CD4-positive, alpha-beta T cell (primary cell): ENCODE data around the gene MED13. TPM values are rescaled to one million over a fixed set of nuclear protein-coding genes. Genes with fewer than 3 reads are reported as not detected.

ENCODE experiments used
- ATAC-seq: fragments of 200-7000 bp; cut with Tn5 transposase; one replicate; pipeline ENCODE4 v1.10.0; 2022; ENCODE audit warnings: mild to moderate bottlenecking; ENCODE audit not compliant: poor library complexity
- CTCF ChIA-PET: fragments of 350-600 bp; sonication (Branson Sonifier 250); formaldehyde crosslinking; loops from one replicate; lab custom pipeline; 2021; ENCODE audit warnings: antibody characterized with exemption, inconsistent platforms; lab: Charles Lee
- POLR2A ChIA-PET: fragments of 350-600 bp; sonication (Branson Sonifier 250); formaldehyde crosslinking; loops from one replicate; lab custom pipeline; 2021; ENCODE audit warnings: antibody characterized with exemption, inconsistent platforms; lab: Charles Lee
- DNase-seq, 14 experiments: peaks; one replicate each; pipeline ENCODE4 v3.0.0-alpha.2; 2013 to 2020; ENCODE audit warnings: mixed read lengths in 2 of 14
- H3K27ac ChIP-seq, 2 donors: one replicate each; pipeline versions ENCODE4 v1.5.1 to v1.7.0; 2013; ENCODE audit warnings: low read length in 2 of 2, low read depth in 1 of 2, mild to moderate bottlenecking in 1 of 2
- H3K27me3 ChIP-seq, 2 experiments: 1 replicate in 1 of 2; 2 replicates in 1 of 2; pipeline versions ENCODE4 v1.6.1 to v1.7.0; 2013; ENCODE audit warnings: low read length in 2 of 2, control low read depth in 1 of 2, mild to moderate bottlenecking in 1 of 2, moderate library complexity in 1 of 2; ENCODE audit not compliant: insufficient read depth in 2 of 2, control insufficient read depth in 1 of 2
- H3K36me3 ChIP-seq: one replicate; pipeline ENCODE4 v1.6.1; 2013; ENCODE audit warnings: low read length, control low read depth; ENCODE audit not compliant: insufficient read depth
- H3K4me1 ChIP-seq: one replicate; pipeline ENCODE4 v1.6.1; 2013; ENCODE audit warnings: low read length, control low read depth; ENCODE audit not compliant: insufficient read depth
- H3K4me3 ChIP-seq: one replicate; pipeline ENCODE4 v1.5.1; 2013; ENCODE audit warnings: mild to moderate bottlenecking, low read length, moderate library complexity
- H3K9me3 ChIP-seq, 2 experiments: 1 replicate in 1 of 2; 2 replicates in 1 of 2; pipeline versions ENCODE4 v1.6.1 to v1.7.0; 2013; ENCODE audit warnings: low read length in 2 of 2, mild to moderate bottlenecking in 2 of 2, control low read depth in 1 of 2, moderate library complexity in 1 of 2; ENCODE audit not compliant: control insufficient read depth in 1 of 2, insufficient read depth in 1 of 2
- H3K27ac Mint-ChIP-seq: one replicate; pipeline ENCODE4 v1.8.0; 2020; ENCODE audit warnings: mixed read lengths
- H3K27me3 Mint-ChIP-seq: one replicate; pipeline ENCODE4 v1.8.0; 2021; ENCODE audit warnings: mixed read lengths
- H3K36me3 Mint-ChIP-seq: one replicate; pipeline ENCODE4 v1.8.0; 2021; ENCODE audit warnings: low read depth, mixed read lengths
- H3K4me1 Mint-ChIP-seq: one replicate; pipeline ENCODE4 v1.8.0; 2021; ENCODE audit warnings: low read depth, mixed read lengths
- H3K4me3 Mint-ChIP-seq: one replicate; pipeline ENCODE4 v1.8.0; 2020; ENCODE audit warnings: mild to moderate bottlenecking, mixed read lengths
- H3K9me3 Mint-ChIP-seq: one replicate; pipeline ENCODE4 v1.8.0; 2020; ENCODE audit warnings: mixed read lengths
- CTCF ChIP-seq: fragments of 200-600 bp; IDR thresholded peaks from one replicate; pipeline ENCODE4 v1.8.0; 2022; ENCODE audit warnings: antibody characterized with exemption, mild to moderate bottlenecking
- intact Hi-C, 2 experiments: fragments of 100-400 bp; cut with DNase I in 1 of 2; cut with micrococcal nuclease in 1 of 2; formaldehyde crosslinking; loops; one replicate each; pipeline versions ENCODE4 v1.15.1 to v1.9.0; 2023 to 2025; cut with DNase I, micrococcal nuclease
- total RNA-seq, 174 experiments: library from RNA in 2 of 174; stranded (reverse) in 2 of 174; gene quantifications; one replicate each; pipeline ENCODE4 v1.2.3 and lab custom pipeline; 2021 to 2026

MED13 gene
- total RNA-seq, 2 experiments from 2014 or later = 75.7 to 85.8 TPM

GRCh38 chr17:62033317-62033716 lies 31.8 kb downstream of the MED13 start:
- CTCF ChIA-PET = no interaction called here
- intact Hi-C loops = no loop called here
- Mint-ChIP-seq H3K4me1 (peaks cover 22% of the 10 kb centered on the region), H3K27me3 (no peaks in the 10 kb centered on the region), H3K27ac (no peak overlapping the region), H3K36me3 (peaks cover 73% of the 10 kb centered on the region), H3K9me3 (no peaks in the 10 kb centered on the region), H3K4me3 (no peak overlapping the region)
- H3K36me3 ChIP-seq = peaks cover 62% of the 10 kb centered on the region
- no peak for ATAC-seq
- H3K27me3 ChIP-seq = no peaks in the 10 kb centered on the region
- no peak for DNase-seq
- H3K27ac ChIP-seq = no peak overlapping the region
- peaks cover 7% of the 10 kb centered on the region for H3K4me1 ChIP-seq
- H3K9me3 ChIP-seq = no peaks in the 10 kb centered on the region
- POLR2A ChIA-PET = interaction anchor here (1.4 kb wide), 1 partner anchor 33 kb away, joined by 5 read pairs; no protein-coding TSS in a partner anchor
- TF ChIP-seq CTCF = no peak
- H3K4me3 ChIP-seq = no peak overlapping the region

- Histone ChIP-seq H3K36me3 (peaks cover 68% of the 10 kb centered on the region), H3K27ac (no peak overlapping the region), H3K9me3 (no peaks in the 10 kb centered on the region), H3K4me3 (no peak overlapping the region), H3K4me1 (peaks cover 4% of the 10 kb centered on the region), H3K27me3 (no peaks in the 10 kb centered on the region)
- intact Hi-C loops = no loop called here
- Mint-ChIP-seq H3K36me3 (peaks cover 81% of the 10 kb centered on the region), H3K4me3 (no peak overlapping the region), H3K27me3 (no peaks in the 10 kb centered on the region), H3K27ac (no peak overlapping the region), H3K4me1 (peaks cover 30% of the 10 kb centered on the region), H3K9me3 (no peaks in the 10 kb centered on the region)
- ChIA-PET CTCF (no interaction called here), POLR2A (interaction anchor here (1.4 kb wide), 1 partner anchor 33 kb away, joined by 5 read pairs; no protein-coding TSS in a partner anchor)
- no peak for TF ChIP-seq CTCF
- no peak for ATAC-seq
- no peak for DNase-seq
Observed at GRCh38 chr17:62032480-62032879, 32.6 kb downstream of the MED13 start.

GRCh38 chr17:62030264-62030663 lies 34.8 kb downstream of the MED13 start:
- Mint-ChIP-seq H3K36me3 (peaks cover 94% of the 10 kb centered on the region), H3K4me3 (no peak overlapping the region), H3K27me3 (no peaks in the 10 kb centered on the region), H3K9me3 (no peaks in the 10 kb centered on the region), H3K27ac (no peak overlapping the region), H3K4me1 (peaks cover 36% of the 10 kb centered on the region)
- H3K4me3 ChIP-seq = no peak overlapping the region
- no peak overlapping the region for H3K27ac ChIP-seq
- H3K27me3 ChIP-seq = no peaks in the 10 kb centered on the region
- no peaks in the 10 kb centered on the region for H3K9me3 ChIP-seq
- H3K4me1 ChIP-seq = no peaks in the 10 kb centered on the region
- ATAC-seq (no peak), DNase-seq (no peak)
- H3K36me3 ChIP-seq = peaks cover 84% of the 10 kb centered on the region
- POLR2A ChIA-PET = interaction anchor here (1.5 kb wide), 1 partner anchor 36 kb away, joined by 3 read pairs; no protein-coding TSS in a partner anchor
- CTCF ChIA-PET = no interaction called here
- TF ChIP-seq CTCF = no peak
- intact Hi-C loops = no loop called here
